ENCODE data around the gene AUTS2. TPM values are rescaled to one million over a fixed set of nuclear protein-coding genes. Genes with fewer than 3 reads are reported as not detected.

AUTS2 gene
- total RNA-seq, 5 donors from 2014 or later (not counting 1 experiment from before 2014, with no cell fraction given): 10.6 to 66.2 (median 37.6) TPM

DNA sequence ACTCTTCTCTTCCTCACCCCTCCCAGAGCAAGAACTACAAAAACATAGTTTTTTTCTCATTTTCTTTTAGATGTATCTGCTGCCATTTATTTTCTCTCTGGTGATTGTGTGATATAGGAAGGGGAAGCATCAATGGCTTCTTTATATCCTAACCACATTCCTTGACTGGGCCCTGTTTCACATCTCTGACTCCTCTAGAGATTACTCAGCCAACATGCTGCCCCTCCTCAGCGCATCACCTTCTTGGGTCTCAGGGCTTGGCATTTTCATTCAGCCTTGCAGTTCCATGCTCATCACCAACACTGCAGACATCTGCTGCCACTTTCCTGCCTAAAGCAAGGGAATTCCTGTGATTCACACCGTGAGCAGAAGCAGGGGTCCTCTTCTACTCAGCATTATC lies 705.5 kb downstream of the AUTS2 start:
- Histone ChIP-seq H3K27ac (ENCODE audit: low read length) (no peak overlapping the region), H3K36me3 (ENCODE audit: control insufficient read depth in 2 of 2, extremely low read depth in 1 of 2, insufficient read depth in 1 of 2, low read length in 1 of 2) (no peaks in the 10 kb centered on the region), H3K9me3 (no peaks in the 10 kb centered on the region), H3K27me3 (replicated peaks in 1 of 2; ENCODE audit: control insufficient read depth in 2 of 2, extremely low read depth in 1 of 2, insufficient read depth in 2 of 2, low read length in 1 of 2) (no peaks in the 10 kb centered on the region), H3K4me3 (ENCODE audit: control insufficient read depth in 1 of 2, extremely low read depth in 1 of 2, low read length in 1 of 2) (no peak overlapping the region), H3K4me1 (ENCODE audit: control insufficient read depth in 1 of 2, extremely low read depth in 1 of 2, insufficient read depth in 2 of 2, low read length in 2 of 2) (peaks cover 23 to 62% of the 10 kb centered on the region in 2 experiments)
- Mint-ChIP-seq H3K27ac (no peak overlapping the region), H3K27me3 (no peaks in the 10 kb centered on the region), H3K9me3 (no peaks in the 10 kb centered on the region), H3K36me3 (no peaks in the 10 kb centered on the region), H3K4me3 (no peak overlapping the region), H3K4me1 (peaks cover 23 to 43% (median 32%) of the 10 kb centered on the region in 3 donors)
- ATAC-seq (replicated peaks in 1 of 4) (no peak), DNase-seq (no peak)
- WGBS (ENCODE audit: insufficient coverage): 80% methylated on average over 2 of the region's 2 CpGs
- ChIA-PET CTCF (no interaction called here), POLR2A (no interaction called here)

DNA sequence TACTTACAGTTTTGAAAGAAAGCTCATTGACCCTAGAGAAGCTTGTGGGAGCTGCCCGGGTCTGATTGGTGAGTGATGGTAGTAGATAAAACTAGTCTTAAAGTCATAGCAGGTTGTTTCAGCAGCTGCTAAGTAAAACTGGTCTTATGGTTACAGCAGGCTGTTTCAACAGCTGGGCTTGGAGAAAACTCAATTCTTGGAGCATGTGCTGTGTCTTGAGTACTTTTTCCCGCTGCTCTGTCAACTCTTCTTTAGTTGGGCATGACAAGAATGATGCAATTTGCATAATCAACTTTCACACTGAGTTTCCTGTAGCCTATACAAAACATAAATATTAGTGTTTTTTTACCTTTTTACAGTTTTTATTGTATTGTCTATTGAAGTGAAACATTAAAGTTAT lies 707.9 kb downstream of the AUTS2 start:
- Histone ChIP-seq H3K27ac (ENCODE audit: low read length) (no peak overlapping the region), H3K36me3 (ENCODE audit: control insufficient read depth in 2 of 2, extremely low read depth in 1 of 2, insufficient read depth in 1 of 2, low read length in 1 of 2) (no peaks in the 10 kb centered on the region), H3K4me3 (ENCODE audit: control insufficient read depth in 1 of 2, extremely low read depth in 1 of 2, low read length in 1 of 2) (no peak overlapping the region), H3K9me3 (no peaks in the 10 kb centered on the region), H3K27me3 (replicated peaks in 1 of 2; ENCODE audit: control insufficient read depth in 2 of 2, extremely low read depth in 1 of 2, insufficient read depth in 2 of 2, low read length in 1 of 2) (no peaks in the 10 kb centered on the region), H3K4me1 (ENCODE audit: control insufficient read depth in 1 of 2, extremely low read depth in 1 of 2, insufficient read depth in 2 of 2, low read length in 2 of 2) (peaks cover 23 to 57% of the 10 kb centered on the region in 2 experiments)
- no peaks in the 10 kb centered on the region for H3K36me3 Mint-ChIP-seq
- CTCF ChIA-PET: interaction anchor here in 1 of 2 donors (0.6 kb wide), 1 partner anchor 425 kb away, joined by 3 read pairs; no protein-coding TSS in a partner anchor
- H3K4me3 Mint-ChIP-seq: no peak overlapping the region
- H3K4me1 Mint-ChIP-seq: peaks cover 23 to 47% (median 31%) of the 10 kb centered on the region in 3 donors
- no peaks in the 10 kb centered on the region for H3K9me3 Mint-ChIP-seq
- no peak for DNase-seq
- no peaks in the 10 kb centered on the region for H3K27me3 Mint-ChIP-seq
- ATAC-seq (replicated peaks in 1 of 4): no peak
- 79% methylated on average over 1 of the region's 2 CpGs for WGBS (ENCODE audit: insufficient coverage)
- POLR2A ChIA-PET: no interaction called here
- no peak overlapping the region for H3K27ac Mint-ChIP-seq

DNA sequence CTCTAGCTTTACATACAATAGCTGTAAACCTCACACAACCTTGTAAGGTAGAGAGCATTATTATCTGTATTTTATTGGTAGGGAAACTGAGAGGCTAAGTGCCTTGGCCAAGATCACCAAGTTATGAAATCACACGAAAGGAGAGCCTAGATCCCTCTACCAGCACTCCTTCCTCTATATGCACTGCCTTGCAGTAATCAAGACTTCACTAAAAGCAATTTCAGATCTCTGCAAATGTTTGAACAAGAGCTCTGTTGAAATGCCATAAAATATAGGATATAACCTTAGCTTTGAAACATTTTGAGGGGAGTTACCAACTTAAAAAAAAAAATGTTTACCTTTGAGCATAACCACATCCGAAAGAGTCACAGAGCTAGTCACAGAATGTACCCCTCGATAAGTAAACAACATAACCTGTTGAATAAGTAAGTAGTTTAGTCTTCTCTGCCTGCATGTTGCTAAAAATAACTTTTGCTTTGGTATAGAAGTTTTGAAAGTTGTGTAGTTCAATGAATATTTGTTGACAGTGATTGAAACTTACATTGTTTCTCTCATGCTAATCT lies 709.4 kb downstream of the AUTS2 start:
- DNase-seq (peak in 1 of 35 experiments; percentile 39), ATAC-seq (replicated peaks in 1 of 4) (peak; percentile 45 to 92 (median 68))
- peak overlapping the region; percentile 77 to 86 for H3K27ac Mint-ChIP-seq
- CTCF ChIA-PET: interaction anchor here in 1 of 2 donors (1.4 kb wide), 1 partner anchor 27 kb away, joined by 3 read pairs; no protein-coding TSS in a partner anchor
- H3K4me3 ChIP-seq (ENCODE audit: control insufficient read depth in 1 of 2, extremely low read depth in 1 of 2, low read length in 1 of 2): no peak overlapping the region
- POLR2A ChIA-PET: interaction anchor here in 1 of 2 donors (0.6 kb wide), 1 partner anchor 487 kb away, joined by 3 read pairs; no protein-coding TSS in a partner anchor
- H3K9me3 ChIP-seq: no peaks in the 10 kb centered on the region
- H3K4me1 Mint-ChIP-seq: peaks cover 35 to 46% (median 36%) of the 10 kb centered on the region in 3 donors
- no CpG with 5 or more reads among the region's 3 CpGs for WGBS (ENCODE audit: insufficient coverage)
- H3K27me3 Mint-ChIP-seq: no peaks in the 10 kb centered on the region
- H3K27me3 ChIP-seq (replicated peaks in 1 of 2; ENCODE audit: control insufficient read depth in 2 of 2, extremely low read depth in 1 of 2, insufficient read depth in 2 of 2, low read length in 1 of 2): no peaks in the 10 kb centered on the region
- H3K36me3 ChIP-seq (ENCODE audit: control insufficient read depth in 2 of 2, extremely low read depth in 1 of 2, insufficient read depth in 1 of 2, low read length in 1 of 2): no peaks in the 10 kb centered on the region
- H3K4me1 ChIP-seq (ENCODE audit: control insufficient read depth in 1 of 2, extremely low read depth in 1 of 2, insufficient read depth in 2 of 2, low read length in 2 of 2): peaks cover 28 to 59% of the 10 kb centered on the region in 2 experiments
- H3K36me3 Mint-ChIP-seq: no peaks in the 10 kb centered on the region
- peak overlapping the region in 1 of 3 donors; percentile 41 for H3K4me3 Mint-ChIP-seq
- no peaks in the 10 kb centered on the region for H3K9me3 Mint-ChIP-seq
- H3K27ac ChIP-seq (ENCODE audit: low read length): peak overlapping the region; percentile 50

DNA sequence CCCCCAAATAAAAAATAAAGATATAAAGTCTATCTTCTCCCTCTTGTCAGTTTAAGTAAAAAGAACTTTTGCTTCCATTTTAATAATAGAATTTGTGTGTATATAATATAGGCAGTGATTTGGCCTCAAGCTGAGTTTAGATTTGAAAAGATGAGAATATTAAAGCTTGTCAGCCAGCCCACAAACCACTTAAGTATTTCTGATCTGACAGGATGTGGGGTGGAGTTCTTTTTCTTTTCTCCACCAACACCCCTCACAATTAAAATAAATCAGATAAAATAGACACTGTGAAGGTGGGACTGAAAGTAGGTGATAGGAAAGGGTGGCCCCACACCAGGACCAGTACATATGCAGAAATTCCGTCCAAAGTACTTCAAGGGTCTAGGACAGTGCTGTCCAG lies 714.1 kb downstream of the AUTS2 start:
- Histone ChIP-seq H3K4me3 (ENCODE audit: control insufficient read depth in 1 of 2, extremely low read depth in 1 of 2, low read length in 1 of 2) (peak overlapping the region in 1 of 2 donors; percentile 30), H3K36me3 (ENCODE audit: control insufficient read depth in 2 of 2, extremely low read depth in 1 of 2, insufficient read depth in 1 of 2, low read length in 1 of 2) (no peaks in the 10 kb centered on the region), H3K4me1 (ENCODE audit: control insufficient read depth in 1 of 2, extremely low read depth in 1 of 2, insufficient read depth in 2 of 2, low read length in 2 of 2) (peaks cover 30 to 41% of the 10 kb centered on the region in 2 experiments), H3K27ac (ENCODE audit: low read length) (no peak overlapping the region), H3K27me3 (replicated peaks in 1 of 2; ENCODE audit: control insufficient read depth in 2 of 2, extremely low read depth in 1 of 2, insufficient read depth in 2 of 2, low read length in 1 of 2) (no peaks in the 10 kb centered on the region), H3K9me3 (no peaks in the 10 kb centered on the region)
- Mint-ChIP-seq H3K36me3 (no peaks in the 10 kb centered on the region), H3K27ac (peak overlapping the region; percentile 49 to 82), H3K27me3 (no peaks in the 10 kb centered on the region), H3K4me1 (peaks cover 29 to 43% (median 41%) of the 10 kb centered on the region in 3 donors), H3K9me3 (peaks cover 0 to 8% (median 0%) of the 10 kb centered on the region in 3 donors), H3K4me3 (peak overlapping the region in 2 of 3 donors; percentile 22 to 54)
- WGBS (ENCODE audit: insufficient coverage): no CpG with 5 or more reads among the region's 1 CpG
- ChIA-PET POLR2A (no interaction called here), CTCF (interaction anchor here in 1 of 2 donors (0.6 to 0.9 kb wide), 2 partner anchors 8 to 13 kb away, joined by 3 to 6 read pairs; no protein-coding TSS in a partner anchor)
- ATAC-seq (replicated peaks in 1 of 4) (peak in 3 of 4 experiments; percentile 50 to 58 (median 50)), DNase-seq (peak in 1 of 35 experiments; percentile 30)

DNA sequence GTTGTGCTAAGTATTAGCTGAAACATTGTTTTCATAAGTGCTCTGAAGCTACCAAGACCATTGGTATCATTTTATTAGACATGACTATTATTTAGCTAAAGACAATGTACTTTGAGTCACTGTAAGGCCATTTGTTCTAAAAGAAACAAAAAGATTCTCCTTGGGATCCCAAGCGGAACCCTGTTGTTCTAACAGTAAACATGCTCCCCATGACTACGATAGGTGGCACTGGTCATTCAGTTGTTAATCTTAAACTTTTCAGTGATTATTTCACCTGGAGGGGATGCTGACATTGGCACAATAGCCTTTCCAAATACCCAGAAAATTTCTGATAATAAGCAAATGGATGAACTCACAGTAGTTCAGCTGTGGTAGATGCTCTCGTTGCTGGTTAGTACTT lies 715.0 kb downstream of the AUTS2 start:
- WGBS (ENCODE audit: insufficient coverage): 81% methylated on average over 3 of the region's 3 CpGs
- no peaks in the 10 kb centered on the region for H3K27me3 Mint-ChIP-seq
- Histone ChIP-seq H3K9me3 (no peaks in the 10 kb centered on the region), H3K36me3 (ENCODE audit: control insufficient read depth in 2 of 2, extremely low read depth in 1 of 2, insufficient read depth in 1 of 2, low read length in 1 of 2) (no peaks in the 10 kb centered on the region), H3K27me3 (replicated peaks in 1 of 2; ENCODE audit: control insufficient read depth in 2 of 2, extremely low read depth in 1 of 2, insufficient read depth in 2 of 2, low read length in 1 of 2) (no peaks in the 10 kb centered on the region), H3K27ac (ENCODE audit: low read length) (no peak overlapping the region), H3K4me1 (ENCODE audit: control insufficient read depth in 1 of 2, extremely low read depth in 1 of 2, insufficient read depth in 2 of 2, low read length in 2 of 2) (peaks cover 35 to 41% of the 10 kb centered on the region in 2 experiments), H3K4me3 (ENCODE audit: control insufficient read depth in 1 of 2, extremely low read depth in 1 of 2, low read length in 1 of 2) (no peak overlapping the region)
- ChIA-PET CTCF (no interaction called here), POLR2A (interaction anchor here in 1 of 2 donors (0.6 kb wide), 2 partner anchors 469 to 1007 kb away, joined by 3 read pairs; no protein-coding TSS in a partner anchor)
- peaks cover 0 to 8% (median 0%) of the 10 kb centered on the region in 3 donors for H3K9me3 Mint-ChIP-seq
- DNase-seq: no peak
- no peak for ATAC-seq (replicated peaks in 1 of 4)
- no peak overlapping the region for H3K27ac Mint-ChIP-seq
- H3K4me3 Mint-ChIP-seq: no peak overlapping the region
- H3K36me3 Mint-ChIP-seq: no peaks in the 10 kb centered on the region
- peaks cover 27 to 43% (median 41%) of the 10 kb centered on the region in 3 donors for H3K4me1 Mint-ChIP-seq

DNA sequence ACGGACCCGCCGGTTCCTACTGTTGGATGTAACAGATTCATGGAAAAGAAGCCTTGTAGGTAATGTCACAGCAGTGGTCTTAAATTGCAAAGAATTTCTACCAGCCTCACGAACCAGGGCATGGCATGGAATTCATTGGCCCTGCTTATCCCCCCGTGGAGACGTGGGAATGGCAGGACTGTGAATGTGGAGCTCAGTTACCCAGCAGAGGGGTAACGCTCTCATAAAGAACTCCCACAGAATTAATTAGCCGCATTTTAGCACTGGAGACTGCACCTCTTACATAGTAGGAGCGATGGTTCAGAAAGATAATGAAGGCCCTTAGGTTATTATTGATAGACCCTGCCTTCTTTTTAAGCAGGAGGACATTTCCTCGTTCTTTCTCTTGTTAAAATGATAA lies 715.4 kb downstream of the AUTS2 start:
- H3K4me1 ChIP-seq (ENCODE audit: control insufficient read depth in 1 of 2, extremely low read depth in 1 of 2, insufficient read depth in 2 of 2, low read length in 2 of 2): peaks cover 37 to 41% of the 10 kb centered on the region in 2 experiments
- no peaks in the 10 kb centered on the region for H3K27me3 Mint-ChIP-seq
- no peaks in the 10 kb centered on the region for H3K36me3 Mint-ChIP-seq
- no peaks in the 10 kb centered on the region for H3K9me3 ChIP-seq
- no peak overlapping the region for H3K27ac ChIP-seq (ENCODE audit: low read length)
- H3K4me1 Mint-ChIP-seq: peaks cover 30 to 47% (median 43%) of the 10 kb centered on the region in 3 donors
- CTCF ChIA-PET: no interaction called here
- no peak for DNase-seq
- WGBS (ENCODE audit: insufficient coverage): 96% methylated on average over 4 of the region's 10 CpGs
- POLR2A ChIA-PET: interaction anchor here in 1 of 2 donors (0.6 kb wide), 1 partner anchor 468 kb away, joined by 3 read pairs; no protein-coding TSS in a partner anchor
- H3K27ac Mint-ChIP-seq: no peak overlapping the region
- no peaks in the 10 kb centered on the region for H3K27me3 ChIP-seq (replicated peaks in 1 of 2; ENCODE audit: control insufficient read depth in 2 of 2, extremely low read depth in 1 of 2, insufficient read depth in 2 of 2, low read length in 1 of 2)
- no peak overlapping the region for H3K4me3 ChIP-seq (ENCODE audit: control insufficient read depth in 1 of 2, extremely low read depth in 1 of 2, low read length in 1 of 2)
- peaks cover 0 to 8% (median 0%) of the 10 kb centered on the region in 3 donors for H3K9me3 Mint-ChIP-seq
- H3K4me3 Mint-ChIP-seq: no peak overlapping the region
- no peak for ATAC-seq (replicated peaks in 1 of 4)
- H3K36me3 ChIP-seq (ENCODE audit: control insufficient read depth in 2 of 2, extremely low read depth in 1 of 2, insufficient read depth in 1 of 2, low read length in 1 of 2): no peaks in the 10 kb centered on the region

Data from T-cell (primary cell).